IPS-20b (cell line): Measurements from ENCODE around the gene CLEC2L.

Experiments used
- H3K27ac ChIP-seq: one replicate; pipeline ENCODE4 v1.5.1; 2013; ENCODE audit warnings: low read length
- H3K27me3 ChIP-seq: 2 replicates; pipeline ENCODE4 v1.6.1; 2013; ENCODE audit warnings: mild to moderate bottlenecking, low read length, inconsistent platforms; ENCODE audit not compliant: insufficient read depth
- H3K36me3 ChIP-seq: 2 replicates; pipeline ENCODE4 v1.6.1; 2013; ENCODE audit warnings: low read depth, mild to moderate bottlenecking, inconsistent platforms, low read length, moderate library complexity; ENCODE audit not compliant: insufficient read depth
- H3K4me1 ChIP-seq: 2 replicates; pipeline ENCODE4 v1.6.1; 2013; ENCODE audit warnings: mild to moderate bottlenecking, control low read depth, inconsistent platforms, low read length, moderate library complexity; ENCODE audit not compliant: insufficient read depth
- H3K4me3 ChIP-seq: 2 replicates; pipeline ENCODE4 v1.5.1; 2013; ENCODE audit warnings: mild to moderate bottlenecking, low read length, inconsistent platforms
- H3K9ac ChIP-seq: 2 replicates; pipeline ENCODE4 v1.6.1; 2013; ENCODE audit warnings: low read depth, mild to moderate bottlenecking, inconsistent platforms, low read length, moderate library complexity
- H3K9me3 ChIP-seq: 2 replicates; pipeline ENCODE4 v1.6.1; 2013; ENCODE audit warnings: mild to moderate bottlenecking, low read depth, low read length, inconsistent platforms; ENCODE audit not compliant: insufficient read depth

The CLEC2L gene

DNA sequence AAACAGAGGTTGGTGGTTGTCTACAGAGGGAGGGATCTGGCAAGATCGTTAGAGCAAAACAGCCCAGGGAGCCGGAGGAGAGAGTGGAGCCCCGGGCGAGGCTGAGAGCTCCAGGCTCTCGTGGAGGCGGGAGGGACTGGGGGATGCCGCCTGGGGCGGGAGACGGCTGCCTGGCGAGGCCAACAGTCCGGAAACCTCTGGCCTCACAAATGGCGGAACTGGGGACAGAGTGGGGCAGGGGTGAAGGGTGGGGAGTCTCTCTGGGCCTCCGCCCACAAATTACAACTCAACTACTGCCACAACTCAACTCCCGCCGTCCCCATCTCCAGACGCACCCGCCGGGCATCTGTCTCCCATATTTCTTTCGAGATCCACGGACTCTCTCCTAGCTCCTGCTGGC is 47.7 kb downstream of the CLEC2L start:
- no peaks in the 10 kb centered on the region for H3K9me3 ChIP-seq
- no peaks in the 10 kb centered on the region for H3K36me3 ChIP-seq
- H3K27ac ChIP-seq, result no peak overlapping the region
- H3K9ac ChIP-seq, result no peak overlapping the region
- H3K4me3 ChIP-seq, result no peak overlapping the region
- H3K4me1 ChIP-seq, result no peaks in the 10 kb centered on the region
- no peaks in the 10 kb centered on the region for H3K27me3 ChIP-seq

DNA sequence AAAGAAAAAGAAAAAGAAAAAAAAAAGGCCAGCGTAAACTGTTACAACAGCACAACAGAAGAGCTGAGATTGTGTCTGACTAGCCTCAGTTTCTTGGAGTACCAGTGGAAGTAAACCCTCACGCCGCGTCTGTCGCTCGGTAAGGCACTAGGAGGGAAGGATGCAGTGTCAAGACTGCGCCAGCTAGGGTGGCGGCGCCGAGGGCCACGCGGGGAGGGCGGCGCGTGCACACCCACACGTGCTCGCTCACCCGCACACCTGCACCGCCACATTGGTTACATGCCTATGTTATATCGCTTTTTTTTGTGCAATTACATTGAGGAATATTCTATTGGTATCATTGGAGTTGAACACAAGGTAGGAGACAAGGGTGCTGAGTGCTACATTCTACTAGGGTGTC is 48.2 kb downstream of the CLEC2L start:
- no peak overlapping the region for H3K9ac ChIP-seq
- no peak overlapping the region for H3K27ac ChIP-seq
- H3K4me1 ChIP-seq, result no peaks in the 10 kb centered on the region
- H3K27me3 ChIP-seq, result no peaks in the 10 kb centered on the region
- H3K9me3 ChIP-seq, result no peaks in the 10 kb centered on the region
- no peak overlapping the region for H3K4me3 ChIP-seq
- no peaks in the 10 kb centered on the region for H3K36me3 ChIP-seq

DNA sequence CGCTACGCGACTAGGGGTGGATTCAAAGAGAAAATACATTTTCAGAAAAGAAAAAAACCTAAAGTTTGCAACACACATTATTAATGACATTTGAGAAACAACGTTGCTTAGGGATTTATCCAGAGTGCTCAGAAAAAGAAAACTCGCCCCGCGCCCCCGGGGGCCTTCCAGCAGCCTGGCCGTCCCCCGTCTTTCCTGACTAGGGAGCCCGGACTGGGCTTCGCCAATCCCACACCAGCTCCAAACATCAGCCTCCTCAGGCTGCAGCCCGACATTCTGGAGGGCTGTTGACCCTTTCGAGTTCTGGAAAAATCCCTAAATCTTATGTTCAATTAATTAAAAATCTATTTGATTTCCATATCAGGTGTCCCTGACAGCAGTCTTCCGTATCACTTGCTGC is 48.6 kb downstream of the CLEC2L start:
- Histone ChIP-seq H3K4me3 (no peak overlapping the region), H3K27ac (no peak overlapping the region), H3K27me3 (no peaks in the 10 kb centered on the region), H3K9me3 (no peaks in the 10 kb centered on the region), H3K9ac (no peak overlapping the region), H3K36me3 (no peaks in the 10 kb centered on the region), H3K4me1 (no peaks in the 10 kb centered on the region)

DNA sequence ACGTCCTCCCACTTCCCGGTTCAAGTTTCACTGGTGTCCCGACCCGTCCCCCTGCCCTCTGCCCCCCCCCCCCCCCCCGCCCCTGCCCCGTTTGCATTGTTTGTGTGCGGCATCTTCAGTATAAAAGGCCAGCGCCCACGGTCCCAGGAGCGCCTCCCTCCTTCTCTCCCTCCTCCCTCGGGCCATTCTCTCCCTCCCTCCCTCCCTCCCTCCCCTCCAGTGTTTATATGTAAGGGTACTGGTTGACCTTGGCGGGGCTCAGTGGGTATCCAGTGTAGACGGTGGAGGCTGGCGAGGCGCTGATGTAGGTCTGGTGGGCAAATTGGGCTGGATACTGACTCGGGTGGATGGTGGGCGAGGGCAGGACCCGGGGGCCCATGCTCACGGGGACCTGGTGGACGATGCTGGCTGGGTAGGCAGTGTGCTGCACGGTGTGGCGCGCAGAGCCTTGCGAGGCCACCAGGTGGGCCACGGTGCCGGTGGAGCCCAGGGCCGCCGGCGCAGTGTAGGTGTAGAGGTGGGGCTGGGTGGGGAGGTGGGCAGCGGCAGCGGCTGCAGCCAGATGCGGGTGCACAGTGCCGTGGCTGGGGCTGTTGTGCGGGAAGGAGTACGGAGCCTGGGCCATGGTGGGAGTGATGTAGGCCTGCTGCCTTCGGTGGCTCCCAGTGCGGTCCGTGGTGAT is 49.4 kb downstream of the CLEC2L start:
- Histone ChIP-seq H3K36me3 (no peaks in the 10 kb centered on the region), H3K27ac (no peak overlapping the region), H3K27me3 (no peaks in the 10 kb centered on the region), H3K9me3 (no peaks in the 10 kb centered on the region), H3K9ac (no peak overlapping the region), H3K4me3 (no peak overlapping the region), H3K4me1 (no peaks in the 10 kb centered on the region)

DNA sequence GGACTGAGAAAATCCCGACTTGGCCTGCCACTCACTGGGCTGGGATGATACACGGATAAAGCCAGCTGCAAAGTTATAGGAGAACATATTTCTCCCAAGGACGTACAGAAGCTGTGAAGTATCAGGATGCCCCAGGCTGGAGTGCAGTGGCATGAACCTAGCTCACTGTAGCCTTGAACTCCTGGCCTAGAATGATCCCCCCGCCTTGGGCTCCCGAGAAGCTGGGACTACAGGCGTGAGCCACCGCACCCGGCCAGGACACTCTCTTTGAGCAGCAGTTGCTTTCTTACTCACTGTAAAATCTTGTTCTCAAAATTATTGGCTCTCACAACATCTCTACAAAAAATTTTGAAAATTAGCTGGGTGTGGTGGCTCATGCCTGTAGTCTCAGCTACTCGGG is 50.4 kb downstream of the CLEC2L start:
- Histone ChIP-seq H3K9me3 (no peaks in the 10 kb centered on the region), H3K27ac (no peak overlapping the region), H3K27me3 (no peaks in the 10 kb centered on the region), H3K4me3 (no peak overlapping the region), H3K4me1 (no peaks in the 10 kb centered on the region), H3K36me3 (no peaks in the 10 kb centered on the region), H3K9ac (no peak overlapping the region)

DNA sequence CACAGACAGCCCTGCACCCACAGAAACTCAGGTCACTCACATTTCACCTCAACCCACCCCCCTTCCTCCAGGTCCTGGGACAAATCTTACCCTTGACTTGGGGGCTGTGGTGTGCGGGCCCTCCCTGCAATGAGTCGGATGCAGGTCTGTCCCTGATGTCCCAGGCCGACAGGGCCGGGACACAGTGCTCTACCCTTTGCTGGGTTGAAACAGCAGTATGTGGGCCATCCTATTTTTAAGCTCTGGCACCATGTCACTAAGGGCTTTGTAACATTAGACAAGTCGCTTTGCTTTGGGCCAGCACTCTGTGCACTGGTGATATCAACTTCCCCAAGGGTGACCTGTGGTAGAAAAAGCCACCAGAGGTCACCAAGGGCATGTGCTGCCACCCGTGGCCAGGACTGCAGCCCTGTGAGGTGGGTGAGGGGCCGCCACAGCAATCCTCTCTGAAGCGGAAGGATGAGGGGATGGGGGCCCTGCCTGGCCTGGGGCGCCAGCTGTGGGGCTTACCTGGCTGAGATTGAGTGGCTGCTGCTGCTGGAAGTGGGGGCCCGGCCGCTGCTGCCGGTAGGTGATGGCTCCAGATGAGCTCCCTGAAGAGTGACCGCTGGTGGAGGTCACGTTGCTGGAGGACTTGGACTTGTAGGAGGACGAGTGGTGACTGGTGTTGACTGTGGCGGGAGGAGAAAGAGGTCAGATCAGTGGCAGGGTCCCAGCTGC is 51.3 kb downstream of the CLEC2L start:
- Histone ChIP-seq H3K9me3 (no peaks in the 10 kb centered on the region), H3K27me3 (no peaks in the 10 kb centered on the region), H3K36me3 (no peaks in the 10 kb centered on the region), H3K4me3 (no peak overlapping the region), H3K27ac (no peak overlapping the region), H3K9ac (no peak overlapping the region), H3K4me1 (no peaks in the 10 kb centered on the region)

DNA sequence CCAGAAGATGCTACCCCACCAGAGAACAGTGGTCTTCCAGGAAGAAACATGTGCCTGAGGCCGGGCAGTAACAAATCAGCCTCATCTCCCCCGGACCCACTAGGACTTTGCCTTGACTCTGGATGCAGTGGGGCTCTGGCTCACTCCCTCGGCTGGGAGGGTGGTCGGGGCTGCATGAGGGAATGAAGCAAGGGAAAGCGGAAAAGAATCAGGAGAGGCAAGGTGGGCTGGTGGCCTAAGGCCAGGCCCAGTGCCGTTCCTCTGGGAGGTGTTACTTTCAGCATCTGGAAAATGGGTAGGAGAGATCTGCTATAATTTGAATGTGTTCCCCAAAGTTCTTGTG is 51.8 kb downstream of the CLEC2L start:
- Histone ChIP-seq H3K4me1 (no peaks in the 10 kb centered on the region), H3K36me3 (no peaks in the 10 kb centered on the region), H3K27me3 (no peaks in the 10 kb centered on the region), H3K9ac (no peak overlapping the region), H3K4me3 (no peak overlapping the region), H3K27ac (no peak overlapping the region), H3K9me3 (no peaks in the 10 kb centered on the region)

DNA sequence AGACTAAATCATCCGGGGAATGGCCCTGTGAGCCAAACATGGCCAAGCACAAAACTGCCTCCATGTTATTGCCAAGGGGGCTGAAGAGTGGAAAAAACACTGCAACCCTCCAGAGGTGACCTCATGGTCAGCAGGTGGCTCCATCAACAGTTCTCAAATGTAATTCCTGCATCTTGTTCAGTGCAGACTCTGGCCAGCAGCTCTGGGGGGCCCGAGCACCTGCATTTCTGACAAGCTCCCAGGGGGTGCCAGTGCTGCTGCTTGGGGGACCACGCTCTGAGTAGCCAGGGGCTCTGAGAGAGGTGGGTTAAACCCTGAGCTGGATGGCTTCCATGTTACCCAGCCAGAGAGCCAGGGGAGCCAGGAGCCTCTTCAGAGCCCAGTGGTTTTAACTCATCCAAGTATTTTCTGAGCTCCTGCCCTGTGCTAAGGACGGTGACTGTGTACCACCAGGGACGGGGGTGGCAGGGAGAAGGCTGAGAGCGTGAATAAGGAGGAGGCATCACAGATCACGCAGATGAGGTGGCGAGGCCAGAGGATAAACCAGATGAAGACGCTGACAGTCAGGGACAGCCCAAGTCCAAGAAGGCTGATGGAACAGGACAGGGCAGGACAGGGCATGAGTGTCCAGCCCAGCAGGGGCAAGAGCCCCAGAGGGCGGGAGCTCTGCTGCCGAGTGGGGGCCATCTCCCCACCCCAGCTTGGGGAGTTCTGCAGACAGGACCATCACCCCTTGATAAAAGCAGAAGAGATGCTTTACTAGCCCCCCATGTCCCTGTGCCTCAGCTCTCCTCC is 52.9 kb downstream of the CLEC2L start:
- Histone ChIP-seq H3K27me3 (no peaks in the 10 kb centered on the region), H3K4me1 (no peaks in the 10 kb centered on the region), H3K4me3 (no peak overlapping the region), H3K36me3 (no peaks in the 10 kb centered on the region; the same call in 1 of the 2 replicates), H3K9ac (no peak overlapping the region), H3K27ac (no peak overlapping the region), H3K9me3 (no peaks in the 10 kb centered on the region)

DNA sequence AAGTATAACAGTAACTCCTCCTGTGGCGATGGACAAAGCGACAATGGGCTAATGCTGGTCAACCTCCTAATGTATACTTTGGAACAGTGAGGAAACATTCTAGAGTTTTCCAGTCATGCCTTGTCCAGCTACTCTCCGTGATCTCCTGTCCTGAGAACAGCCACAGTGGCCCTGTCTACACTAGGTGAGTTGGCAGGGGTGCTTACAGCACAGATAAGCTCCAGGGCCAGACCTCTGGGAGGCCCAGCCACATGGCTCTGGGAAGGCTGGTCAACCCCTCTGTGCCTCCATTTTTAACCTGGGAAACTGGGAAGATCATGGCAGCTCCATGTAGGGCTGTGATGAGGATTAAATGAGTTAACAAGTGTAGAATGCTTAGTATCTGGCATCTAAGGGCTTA is 57.0 kb downstream of the CLEC2L start:
- Histone ChIP-seq H3K9ac (no peak overlapping the region), H3K27me3 (no peaks in the 10 kb centered on the region), H3K4me3 (no peak overlapping the region), H3K36me3 (peaks cover 17% of the 10 kb centered on the region; the same call in 1 of the 2 replicates), H3K9me3 (no peaks in the 10 kb centered on the region), H3K27ac (no peak overlapping the region), H3K4me1 (no peaks in the 10 kb centered on the region)

DNA sequence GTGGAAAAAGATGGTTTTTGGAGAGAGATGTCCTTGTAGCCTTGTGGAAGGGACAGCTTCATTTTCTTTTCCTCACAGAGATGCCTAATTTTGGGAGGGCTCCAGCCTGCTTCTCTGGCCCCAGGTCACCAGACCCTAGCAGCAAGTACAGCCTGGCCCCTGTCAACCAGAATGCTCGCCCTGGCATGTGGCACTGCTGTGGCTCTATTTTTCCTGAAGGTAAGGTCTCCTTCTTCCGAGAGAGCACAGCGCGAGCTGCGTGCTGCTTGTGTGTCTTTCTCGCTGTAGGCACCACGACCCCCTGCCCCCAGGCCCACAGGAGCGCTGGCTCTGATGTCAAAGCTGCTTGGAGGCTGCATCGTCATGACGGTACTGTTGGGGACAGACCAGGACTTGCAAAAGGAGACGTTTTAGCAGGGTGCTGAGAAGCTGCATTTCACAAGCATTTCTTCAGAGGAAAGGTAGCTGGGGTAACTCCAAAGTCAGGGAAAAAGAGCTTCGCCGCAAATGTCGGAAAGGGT is 58.7 kb downstream of the CLEC2L start:
- Histone ChIP-seq H3K27me3 (no peaks in the 10 kb centered on the region), H3K27ac (no peak overlapping the region), H3K9me3 (no peaks in the 10 kb centered on the region), H3K36me3 (peaks cover 17% of the 10 kb centered on the region; the same call in 1 of the 2 replicates), H3K4me1 (no peaks in the 10 kb centered on the region), H3K4me3 (no peak overlapping the region), H3K9ac (no peak overlapping the region)

DNA sequence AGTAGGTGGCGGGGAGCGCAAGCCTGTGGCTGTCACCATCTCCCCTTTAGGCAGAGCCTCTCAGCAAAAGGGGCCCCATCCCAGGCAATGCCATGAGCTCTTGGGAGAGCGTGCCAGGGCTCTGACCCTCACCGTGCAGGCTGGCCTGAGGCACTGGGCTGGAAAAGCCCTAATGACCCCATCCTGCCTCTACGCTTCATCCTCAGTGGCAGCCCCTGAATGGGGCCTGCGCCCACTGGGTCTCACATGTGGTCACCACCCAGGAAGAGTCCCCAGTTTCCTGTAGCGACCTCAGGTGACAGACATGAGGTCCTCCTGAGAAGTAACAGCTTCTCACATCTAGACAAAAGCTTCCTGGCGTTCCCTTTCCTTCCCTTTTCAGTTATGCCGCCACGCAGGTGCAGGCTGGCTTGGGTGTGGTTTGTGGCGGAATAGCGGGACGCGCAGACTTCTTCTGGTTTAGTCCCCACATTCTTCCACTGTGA is 59.2 kb downstream of the CLEC2L start:
- no peak overlapping the region for H3K4me3 ChIP-seq
- no peak overlapping the region for H3K27ac ChIP-seq
- H3K27me3 ChIP-seq, result no peaks in the 10 kb centered on the region
- no peaks in the 10 kb centered on the region for H3K9me3 ChIP-seq
- no peaks in the 10 kb centered on the region for H3K4me1 ChIP-seq
- peaks cover 17% of the 10 kb centered on the region; the same call in 1 of the 2 replicates for H3K36me3 ChIP-seq
- no peak overlapping the region for H3K9ac ChIP-seq
